Transverse colon (tissue), 3 donors: ENCODE measurements around the gene SRMS.

Source experiments
- POLR2A ChIP-seq: fragments of 450-650 bp; IDR thresholded peaks from one replicate; pipeline ENCODE4 v1.6.1; 2016; ENCODE audit warnings: antibody characterized with exemption, mild to moderate bottlenecking, moderate library complexity
- TF ChIP-seq, protein P1 (sequence below), 5 experiments: fragments of 200-600 bp in 3 of 5; fragments of 450-650 bp in 2 of 5; sonication (generic) in 3 of 5; IDR thresholded peaks; 1 replicate in 2 of 5; 2 replicates in 3 of 5; pipeline ENCODE4 v1.5.1; 2016 to 2017; ENCODE audit warnings: antibody characterized with exemption in 5 of 5, inconsistent platforms in 3 of 5, mild to moderate bottlenecking in 2 of 5, moderate library complexity in 1 of 5

GRCh38 chr20:63518351-63518861 lies 29.1 kb downstream of the SRMS start:
- TF ChIP-seq, protein P1, sequence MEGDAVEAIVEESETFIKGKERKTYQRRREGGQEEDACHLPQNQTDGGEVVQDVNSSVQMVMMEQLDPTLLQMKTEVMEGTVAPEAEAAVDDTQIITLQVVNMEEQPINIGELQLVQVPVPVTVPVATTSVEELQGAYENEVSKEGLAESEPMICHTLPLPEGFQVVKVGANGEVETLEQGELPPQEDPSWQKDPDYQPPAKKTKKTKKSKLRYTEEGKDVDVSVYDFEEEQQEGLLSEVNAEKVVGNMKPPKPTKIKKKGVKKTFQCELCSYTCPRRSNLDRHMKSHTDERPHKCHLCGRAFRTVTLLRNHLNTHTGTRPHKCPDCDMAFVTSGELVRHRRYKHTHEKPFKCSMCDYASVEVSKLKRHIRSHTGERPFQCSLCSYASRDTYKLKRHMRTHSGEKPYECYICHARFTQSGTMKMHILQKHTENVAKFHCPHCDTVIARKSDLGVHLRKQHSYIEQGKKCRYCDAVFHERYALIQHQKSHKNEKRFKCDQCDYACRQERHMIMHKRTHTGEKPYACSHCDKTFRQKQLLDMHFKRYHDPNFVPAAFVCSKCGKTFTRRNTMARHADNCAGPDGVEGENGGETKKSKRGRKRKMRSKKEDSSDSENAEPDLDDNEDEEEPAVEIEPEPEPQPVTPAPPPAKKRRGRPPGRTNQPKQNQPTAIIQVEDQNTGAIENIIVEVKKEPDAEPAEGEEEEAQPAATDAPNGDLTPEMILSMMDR (IDR thresholded peaks at IDR 0.05) = no peak
- TF ChIP-seq POLR2A = no peak
